H1 (cell line): ENCODE results near the gene ZNF83. TPM values are rescaled to one million over a fixed set of nuclear protein-coding genes. Genes with fewer than 3 reads are reported as not detected.

Experiments used
- BCL11A ChIP-seq, 2 experiments: IDR thresholded peaks; one replicate each; pipeline ENCODE4 v1.6.1; 2011; ENCODE audit warnings: low read depth in 2 of 2, low read length in 2 of 2, mild to moderate bottlenecking in 2 of 2
- BRCA1 ChIP-seq: IDR thresholded peaks from 2 replicates; pipeline ENCODE4 v1.6.1; 2012; ENCODE audit warnings: low read depth, low read length, improper control_type of control experiment
- CBX8 ChIP-seq: fragments of 300-800, 300-1000 bp; sonication (generic); IDR thresholded peaks from 2 replicates; pipeline ENCODE4 v1.7.1; 2016; ENCODE audit warnings: low read depth, low read length, borderline replicate concordance
- EGR1 ChIP-seq: IDR thresholded peaks from 2 replicates; pipeline ENCODE4 v1.6.1; 2011; ENCODE audit warnings: low read depth, low read length, borderline replicate concordance
- JUN ChIP-seq: IDR thresholded peaks from 2 replicates; pipeline ENCODE4 v1.6.1; 2011; ENCODE audit warnings: low read depth, mild to moderate bottlenecking, improper control_type of control experiment, low read length
- JUND ChIP-seq: IDR thresholded peaks from 2 replicates; pipeline ENCODE4 v1.6.1; 2011; ENCODE audit warnings: mild to moderate bottlenecking, improper control_type of control experiment, low read length
- KDM4A ChIP-seq: IDR thresholded peaks from one replicate; pipeline ENCODE4 v1.7.1; 2012; ENCODE audit warnings: low read depth, mild to moderate bottlenecking, moderate library complexity, low read length, inconsistent platforms; ENCODE audit not compliant: severe bottlenecking
- KDM5A ChIP-seq: fragments of 200-600 bp; IDR thresholded peaks from 2 replicates; pipeline ENCODE4 v1.7.1; 2012; ENCODE audit warnings: mild to moderate bottlenecking, low read length, inconsistent platforms, mixed read lengths
- MAFK ChIP-seq: IDR thresholded peaks from 2 replicates; pipeline ENCODE4 v1.6.1; 2012; ENCODE audit warnings: low read depth, mild to moderate bottlenecking, improper control_type of control experiment, low read length
- NRF1 ChIP-seq: IDR thresholded peaks from 2 replicates; pipeline ENCODE4 v1.6.1; 2011; ENCODE audit warnings: mild to moderate bottlenecking, low read depth, low read length, improper control_type of control experiment
- POLR2A ChIP-seq, 2 experiments: IDR thresholded peaks; 1 replicate in 1 of 2; 2 replicates in 1 of 2; pipeline ENCODE4 v1.6.1; 2011; ENCODE audit warnings: low read depth in 2 of 2, low read length in 2 of 2, mild to moderate bottlenecking in 2 of 2; ENCODE audit errors: control extremely low read depth in 1 of 2
- POLR2AphosphoS5 ChIP-seq: IDR thresholded peaks from 2 replicates; pipeline ENCODE4 v1.6.1; 2011; ENCODE audit warnings: low read depth, low read length
- RAD21 ChIP-seq, 2 experiments: IDR thresholded peaks in 1 of 2; conservative IDR thresholded peaks in 1 of 2; 2 replicates each; pipeline ENCODE4 v1.6.1; 2011; ENCODE audit warnings: low read depth in 2 of 2, low read length in 2 of 2, improper control_type of control experiment in 1 of 2, inconsistent platforms in 1 of 2, mild to moderate bottlenecking in 1 of 2, moderate library complexity in 1 of 2
- RFX5 ChIP-seq: IDR thresholded peaks from 2 replicates; pipeline ENCODE4 v1.6.1; 2011; ENCODE audit warnings: low read depth, low read length, improper control_type of control experiment, borderline replicate concordance
- SIN3A ChIP-seq, 2 experiments: IDR thresholded peaks in 1 of 2; conservative IDR thresholded peaks in 1 of 2; 2 replicates each; pipeline ENCODE4 v1.6.1; 2011 to 2012; ENCODE audit warnings: low read length in 2 of 2, improper control_type of control experiment in 1 of 2, low read depth in 1 of 2, mild to moderate bottlenecking in 1 of 2
- SIRT6 ChIP-seq: IDR thresholded peaks from one replicate; pipeline ENCODE4 v1.7.1; 2012; ENCODE audit warnings: low read length, inconsistent platforms
- SIX5 ChIP-seq: IDR thresholded peaks from 2 replicates; pipeline ENCODE4 v1.6.1; 2011; ENCODE audit warnings: mild to moderate bottlenecking, low read depth, low read length
- SP2 ChIP-seq: IDR thresholded peaks from 2 replicates; pipeline ENCODE4 v1.6.1; 2012; ENCODE audit warnings: mild to moderate bottlenecking, low read length, inconsistent platforms
- SRF ChIP-seq: IDR thresholded peaks from 2 replicates; pipeline ENCODE4 v1.6.1; 2011; ENCODE audit warnings: mild to moderate bottlenecking, low read depth, low read length, moderate library complexity
- SUZ12 ChIP-seq: fragments of 200-600 bp; sonication (generic); IDR thresholded peaks from 2 replicates; pipeline ENCODE4 v1.6.1; 2012; ENCODE audit warnings: mild to moderate bottlenecking, inconsistent platforms, low read length, moderate library complexity, mixed read lengths
- TAF1 ChIP-seq: IDR thresholded peaks from 2 replicates; pipeline ENCODE4 v1.6.1; 2011; ENCODE audit warnings: mild to moderate bottlenecking, low read depth, low read length
- TCF12 ChIP-seq: IDR thresholded peaks from 2 replicates; pipeline ENCODE4 v1.6.1; 2011; ENCODE audit warnings: low read depth, mild to moderate bottlenecking, low read length
- TEAD4 ChIP-seq: IDR thresholded peaks from 2 replicates; pipeline ENCODE4 v1.6.1; 2012; ENCODE audit warnings: low read depth, low read length, inconsistent platforms, mixed read lengths
- polyA plus RNA-seq, 7 experiments: library from polyadenylated mRNA; depleted of rRNA in 3 of 7; stranded (reverse) in 5 of 7; unstranded in 2 of 7; fragments of >200 nt in 5 of 7; fragments of 200-250 nt in 2 of 7; gene quantifications; 1 replicate in 5 of 7; 2 replicates in 1 of 7; 4 replicates in 1 of 7; pipeline versions ENCODE4 v1.2.1 to v1.2.3, GENCODE V29; 2011 to 2013; ENCODE audit warnings: missing spikeins in 2 of 7, mixed read lengths in 2 of 7
- total RNA-seq: library from RNA; stranded (reverse); fragmentation: NEBNext Ultra II Directional; extraction: Animal tissue kit (Norgen Biotek cat#: 25700); gene quantifications from 2 replicates; pipeline ENCODE4 v1.2.1, GENCODE V29; 2021
- TF ChIP-seq, protein P1 (sequence below): IDR thresholded peaks from 2 replicates; pipeline ENCODE4 v1.6.1; 2011; ENCODE audit warnings: low read depth, mild to moderate bottlenecking, low read length; ENCODE audit not compliant: insufficient read depth

ZNF83 gene
- total and polyA plus RNA-seq, 2 of the 8 experiments (the other 6 are each of a cell fraction or from before 2014, with no cell fraction given), result 13.2 to 19.4 TPM

DNA sequence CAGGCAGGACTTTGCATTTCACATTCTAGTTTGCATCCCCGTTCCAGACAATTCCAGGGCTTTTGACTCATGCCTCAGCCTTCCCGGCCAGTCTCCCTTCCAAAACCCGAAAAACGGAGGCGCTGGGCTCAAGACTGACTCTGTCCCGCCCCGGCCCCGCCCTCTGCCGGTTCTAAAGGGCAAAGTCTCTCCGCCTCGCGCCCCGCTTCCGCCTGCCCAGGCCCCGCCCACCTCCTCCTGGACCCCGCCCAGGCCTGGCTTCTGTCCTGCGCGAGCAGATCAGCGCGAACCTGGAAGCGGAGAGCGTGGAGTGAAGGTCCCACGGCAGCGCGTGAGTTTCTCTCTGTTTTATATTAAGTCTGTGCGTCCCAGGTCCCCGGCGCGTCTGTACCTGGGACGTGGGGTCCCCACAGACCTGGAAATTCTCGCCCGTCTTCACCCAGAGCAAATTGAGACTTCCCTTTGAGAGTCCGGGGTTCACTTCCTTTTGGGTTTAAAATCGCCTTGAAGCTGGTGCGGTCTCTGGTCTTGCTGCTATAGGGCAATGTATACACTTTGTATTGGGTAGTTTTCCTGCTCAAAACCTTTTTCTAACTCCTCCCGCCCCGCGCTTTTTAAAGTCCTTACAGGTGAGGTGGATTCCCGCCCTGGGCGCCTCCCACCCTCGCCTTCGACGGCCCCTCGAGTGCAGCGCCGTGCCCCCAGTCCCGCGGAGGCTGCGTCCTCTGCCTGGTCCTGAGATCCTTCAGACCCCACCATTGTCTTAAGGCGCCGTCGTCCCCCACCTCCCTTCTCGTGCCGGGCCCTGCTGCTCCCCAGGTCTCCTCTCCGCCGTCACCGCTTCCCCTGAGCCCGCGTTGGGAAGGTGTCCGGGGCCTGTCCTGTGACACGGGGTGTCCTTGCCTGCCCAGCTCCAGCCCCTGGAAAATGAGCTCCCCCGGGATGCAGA lies 36.9 kb downstream of the ZNF83 start (continued):
- TF ChIP-seq JUN, result no peak
- no peak for TF ChIP-seq BCL11A (IDR thresholded peaks at IDR 0.05; ENCODE audit: low read depth in 2 of 2, low read length in 2 of 2)
- no peak for TF ChIP-seq RFX5
- TF ChIP-seq TEAD4, result no peak
- TF ChIP-seq CBX8, result no peak
- TF ChIP-seq SP2, result no peak
- TF ChIP-seq SIRT6, result no peak
- no peak for TF ChIP-seq TCF12
- no peak; the same call in 1 of the 2 replicates for TF ChIP-seq POLR2AphosphoS5
- no peak for TF ChIP-seq BRCA1
- TF ChIP-seq SIX5, result no peak
- peak; percentile 35; the same call in 1 of the 2 replicates for TF ChIP-seq TAF1
- TF ChIP-seq KDM5A, result no peak
- TF ChIP-seq JUND, result 0 out of 2 replicates have a peak, but pooled peaks have one; percentile 19
- TF ChIP-seq, protein P1, sequence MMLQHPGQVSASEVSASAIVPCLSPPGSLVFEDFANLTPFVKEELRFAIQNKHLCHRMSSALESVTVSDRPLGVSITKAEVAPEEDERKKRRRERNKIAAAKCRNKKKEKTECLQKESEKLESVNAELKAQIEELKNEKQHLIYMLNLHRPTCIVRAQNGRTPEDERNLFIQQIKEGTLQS, result no peak
- no peak for TF ChIP-seq MAFK
- peak in 1 of 2 experiments; percentile 53; a peak in 1 of 4 replicates for TF ChIP-seq SIN3A (conservative IDR thresholded peaks at IDR 0.05 in 1 of 2, IDR thresholded peaks at IDR 0.05 in 1 of 2; ENCODE audit: low read depth in 1 of 2, low read length in 2 of 2)
- TF ChIP-seq EGR1, result no peak
- peak; percentile 85 for TF ChIP-seq KDM4A
- no peak for TF ChIP-seq SUZ12
- no peak for TF ChIP-seq NRF1
- TF ChIP-seq SRF, result no peak
- peak in 1 of 2 experiments; percentile 44; a peak in 1 of 3 replicates for TF ChIP-seq POLR2A (IDR thresholded peaks at IDR 0.05; ENCODE audit: control extremely low read depth in 1 of 2, low read depth in 2 of 2, low read length in 2 of 2)
- TF ChIP-seq RAD21 (IDR thresholded peaks at IDR 0.05 in 1 of 2, conservative IDR thresholded peaks at IDR 0.05 in 1 of 2; ENCODE audit: low read depth in 2 of 2, low read length in 2 of 2), result peak; percentile 37 to 52; a peak in 3 of 4 replicates
